Thymus (tissue), 11 donors: ENCODE data around the gene TRERF1. TPM values are rescaled to one million over a fixed set of nuclear protein-coding genes. Genes with fewer than 3 reads are reported as not detected.

Experiments used
- DNase-seq, 9 donors: peaks; one replicate each; pipeline ENCODE4 v3.0.0-alpha.2; 2013; ENCODE audit warnings: low spot score in 9 of 9, low read depth in 6 of 9, missing footprints in 1 of 9
- H3K27ac ChIP-seq, 2 donors: one replicate each; pipeline ENCODE4 v1.5.1; 2013; ENCODE audit warnings: control low read depth in 1 of 2, low read depth in 1 of 2, low read length in 1 of 2, mild to moderate bottlenecking in 1 of 2, moderate library complexity in 1 of 2
- H3K27me3 ChIP-seq, 2 donors: one replicate each; pipeline ENCODE4 v1.5.1; 2013; ENCODE audit warnings: low read length in 1 of 2; ENCODE audit not compliant: control insufficient read depth in 2 of 2, insufficient read depth in 1 of 2
- H3K36me3 ChIP-seq, 2 donors: one replicate each; pipeline ENCODE4 v1.5.1; 2013; ENCODE audit warnings: low read length in 1 of 2, mild to moderate bottlenecking in 1 of 2, moderate library complexity in 1 of 2; ENCODE audit not compliant: control insufficient read depth in 2 of 2, insufficient read depth in 2 of 2
- H3K4me1 ChIP-seq, 2 donors: one replicate each; pipeline ENCODE4 v1.5.1; 2013; ENCODE audit warnings: low read length in 2 of 2; ENCODE audit not compliant: control insufficient read depth in 2 of 2, insufficient read depth in 2 of 2
- H3K4me3 ChIP-seq, 2 donors: one replicate each; pipeline ENCODE4 v1.5.1; 2013; ENCODE audit warnings: low read length in 2 of 2, control low read depth in 1 of 2, mild to moderate bottlenecking in 1 of 2
- H3K9me3 ChIP-seq, 2 donors: one replicate each; pipeline ENCODE4 v1.5.1; 2013; ENCODE audit warnings: low read length in 1 of 2, mild to moderate bottlenecking in 1 of 2; ENCODE audit not compliant: control insufficient read depth in 2 of 2, insufficient read depth in 1 of 2
- WGBS: extraction: QIAGEN DNeasy Blood & Tissue Kit; methylation state at CpG from one replicate; pipeline ENCODE4 v1.1.7; 2013; 5-methylcytosine and 5-hydroxymethylcytosine counted together
- polyA plus RNA-seq: library from polyadenylated mRNA; stranded (reverse); fragments of 200-250 nt; gene quantifications from one replicate; pipeline ENCODE4 v1.2.3, GENCODE V29; 2013
- total RNA-seq: library from RNA; stranded (reverse); fragments of 120-200 nt; gene quantifications from one replicate; pipeline ENCODE4 v1.2.4, GENCODE V29; 2013
- donor health status: healthy.

TRERF1 gene
- total and polyA plus RNA-seq, 2 donors = 5.4 to 8.9 TPM

- Histone ChIP-seq H3K27me3 (no peaks in the 10 kb centered on the region), H3K36me3 (peaks cover 40 to 44% of the 10 kb centered on the region in 2 donors), H3K4me1 (peaks cover 0 to 5% of the 10 kb centered on the region in 2 donors), H3K27ac (no peak overlapping the region), H3K4me3 (no peak overlapping the region), H3K9me3 (no peaks in the 10 kb centered on the region)
- DNase-seq = no peak
- 96% methylated on average over 10 of the region's 10 CpGs for WGBS
These were observed 201.3 kb downstream of the TRERF1 start for GRCh38 chr6:42250274-42250931.

DNA sequence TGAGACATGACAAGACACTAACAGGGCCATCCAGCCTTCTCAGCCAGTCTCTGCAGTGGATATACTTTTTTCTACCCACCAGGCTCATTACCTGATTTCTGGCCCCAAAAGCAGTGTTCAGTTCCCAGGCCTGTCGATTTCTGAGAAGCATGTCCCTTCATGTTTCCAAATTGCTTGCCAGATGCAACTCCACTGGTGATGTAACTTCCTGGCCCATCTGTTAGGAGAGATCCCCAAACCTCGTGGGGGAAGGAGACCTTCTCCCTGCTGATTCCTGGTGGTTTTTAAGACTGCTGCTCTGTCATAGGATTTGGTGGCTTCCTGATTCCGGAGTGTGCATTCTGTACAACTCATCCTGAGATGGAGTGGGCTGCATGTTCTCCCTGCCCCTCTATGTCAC, 202.4 kb downstream of the TRERF1 start:
- H3K36me3 ChIP-seq = peaks cover 32 to 40% of the 10 kb centered on the region in 2 donors
- no peaks in the 10 kb centered on the region for H3K9me3 ChIP-seq
- H3K4me3 ChIP-seq = no peak overlapping the region
- H3K27ac ChIP-seq = no peak overlapping the region
- WGBS = 90% methylated on average over 3 of the region's 3 CpGs
- DNase-seq = no peak
- H3K27me3 ChIP-seq = no peaks in the 10 kb centered on the region
- H3K4me1 ChIP-seq = peaks cover 0 to 5% of the 10 kb centered on the region in 2 donors

- 98% methylated on average over 11 of the region's 11 CpGs for WGBS
- H3K4me3 ChIP-seq = no peak overlapping the region
- H3K27ac ChIP-seq = no peak overlapping the region
- DNase-seq = no peak
- no peaks in the 10 kb centered on the region for H3K9me3 ChIP-seq
- H3K27me3 ChIP-seq = no peaks in the 10 kb centered on the region
- H3K4me1 ChIP-seq = no peaks in the 10 kb centered on the region
- H3K36me3 ChIP-seq = peaks cover 37 to 48% of the 10 kb centered on the region in 2 donors
These were observed 208.7 kb downstream of the TRERF1 start for GRCh38 chr6:42243046-42243445.

DNA sequence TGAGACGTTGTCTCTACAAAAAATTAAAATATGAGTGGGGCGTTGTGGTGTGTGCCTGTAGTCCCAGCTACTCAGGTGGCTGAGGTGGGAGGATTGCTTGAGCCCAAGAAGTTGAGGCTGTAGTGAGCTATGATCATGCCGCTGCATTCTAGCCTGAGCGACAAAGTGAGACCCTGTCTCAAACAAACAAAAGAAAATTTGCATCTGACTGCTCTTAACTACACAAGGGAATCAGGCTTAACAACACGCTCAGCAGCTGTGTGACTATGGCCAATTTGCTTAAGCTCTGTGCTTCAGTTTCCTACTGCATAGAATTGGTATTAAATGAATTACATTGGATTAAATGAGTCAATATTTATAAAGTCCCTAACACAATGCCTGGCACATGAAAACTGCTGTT, 209.8 kb downstream of the TRERF1 start:
- Histone ChIP-seq H3K4me3 (no peak overlapping the region), H3K4me1 (no peaks in the 10 kb centered on the region), H3K27me3 (no peaks in the 10 kb centered on the region), H3K9me3 (no peaks in the 10 kb centered on the region), H3K36me3 (peaks cover 40 to 50% of the 10 kb centered on the region in 2 donors), H3K27ac (no peak overlapping the region)
- DNase-seq = no peak
- WGBS = 97% methylated on average over 5 of the region's 5 CpGs

DNA sequence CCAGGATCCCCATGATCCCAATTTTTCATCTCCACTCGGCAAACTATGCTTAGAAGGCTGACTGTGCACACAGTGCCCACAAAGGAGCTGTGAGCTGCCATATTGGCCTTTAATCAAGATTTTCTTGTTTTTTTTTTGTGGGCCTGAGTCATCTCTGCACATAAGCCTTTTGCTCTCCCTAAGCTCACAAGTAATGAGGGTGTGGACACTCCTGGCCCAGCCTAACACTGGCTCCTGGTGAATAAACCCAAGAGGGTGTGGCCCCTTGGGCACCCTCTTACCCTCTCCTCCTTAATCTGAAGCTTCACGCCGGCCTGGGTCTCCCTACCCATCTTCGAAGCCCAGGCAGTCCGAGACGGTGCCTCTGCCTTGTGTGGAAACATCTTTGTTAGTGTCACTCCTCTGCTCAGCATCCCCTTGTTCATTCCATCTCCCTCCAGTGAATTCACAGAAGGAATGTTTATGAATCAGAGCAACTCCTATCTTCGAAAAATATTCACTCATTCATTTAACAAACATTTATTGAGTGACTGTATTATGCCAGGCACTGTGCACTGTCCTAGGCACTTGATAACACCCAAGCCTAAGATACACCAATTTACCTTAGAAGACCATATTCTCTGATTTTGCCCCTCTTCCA, 211.9 kb downstream of the TRERF1 start:
- Histone ChIP-seq H3K4me1 (no peaks in the 10 kb centered on the region), H3K9me3 (no peaks in the 10 kb centered on the region), H3K36me3 (peaks cover 48 to 52% of the 10 kb centered on the region in 2 donors), H3K27me3 (no peaks in the 10 kb centered on the region), H3K4me3 (no peak overlapping the region), H3K27ac (no peak overlapping the region)
- 96% methylated on average over 7 of the region's 7 CpGs for WGBS
- DNase-seq = no peak

- Histone ChIP-seq H3K4me3 (no peak overlapping the region), H3K27ac (peak overlapping the region in 1 of 2 donors; percentile 33), H3K27me3 (no peaks in the 10 kb centered on the region), H3K36me3 (peaks cover 48 to 49% of the 10 kb centered on the region in 2 donors), H3K9me3 (no peaks in the 10 kb centered on the region), H3K4me1 (no peaks in the 10 kb centered on the region)
- no peak for DNase-seq
- 98% methylated on average over 5 of the region's 5 CpGs for WGBS
These were observed 212.4 kb downstream of the TRERF1 start for GRCh38 chr6:42239333-42239732.

- Histone ChIP-seq H3K4me1 (no peaks in the 10 kb centered on the region), H3K36me3 (peaks cover 43 to 49% of the 10 kb centered on the region in 2 donors), H3K4me3 (no peak overlapping the region), H3K27me3 (no peaks in the 10 kb centered on the region), H3K9me3 (no peaks in the 10 kb centered on the region), H3K27ac (no peak overlapping the region)
- WGBS = 98% methylated on average over 1 of the region's 1 CpG
- DNase-seq = no peak
These were observed 213.9 kb downstream of the TRERF1 start for GRCh38 chr6:42237857-42238256.

DNA sequence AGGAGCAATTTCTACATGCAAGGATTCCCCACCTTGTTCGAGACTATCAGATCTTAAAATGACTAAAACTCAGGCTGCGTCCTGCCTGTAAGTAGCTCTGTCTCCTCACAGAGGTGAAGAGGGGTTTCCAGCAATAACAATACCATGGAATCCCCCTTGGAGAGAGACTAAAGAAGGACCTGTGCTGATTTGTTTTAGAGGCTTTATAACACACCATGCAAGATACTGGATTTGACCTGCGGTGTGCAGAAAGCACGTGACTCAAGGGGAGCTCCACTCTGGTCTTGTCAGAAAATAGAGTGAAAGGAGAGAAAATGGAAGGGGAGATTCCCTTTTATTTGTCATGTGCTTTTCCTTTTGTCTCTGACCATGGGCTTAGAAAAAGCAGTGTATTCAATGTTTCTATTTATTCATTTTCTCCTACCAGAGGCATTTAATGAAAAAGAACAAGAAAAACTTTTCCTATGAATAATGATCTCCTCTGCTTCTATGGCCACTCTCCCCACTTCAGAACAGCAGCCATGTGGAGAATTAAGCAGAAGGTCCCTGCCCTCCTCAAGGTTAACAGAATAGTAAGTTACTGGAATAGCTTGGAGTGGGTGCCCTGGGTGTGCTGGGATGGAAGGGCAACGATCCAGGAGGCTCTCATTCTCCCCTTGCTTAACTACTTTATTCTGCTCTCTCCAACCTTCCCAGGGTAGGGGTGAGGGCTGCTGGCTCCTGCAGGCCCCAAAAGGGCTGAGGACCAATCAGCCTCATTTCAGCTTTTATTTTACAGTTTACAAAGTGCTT, 214.8 kb downstream of the TRERF1 start:
- Histone ChIP-seq H3K27ac (no peak overlapping the region), H3K36me3 (peaks cover 42 to 49% of the 10 kb centered on the region in 2 donors), H3K4me3 (no peak overlapping the region), H3K9me3 (no peaks in the 10 kb centered on the region), H3K27me3 (no peaks in the 10 kb centered on the region), H3K4me1 (no peaks in the 10 kb centered on the region)
- DNase-seq = no peak
- 88% methylated on average over 5 of the region's 5 CpGs for WGBS

DNA sequence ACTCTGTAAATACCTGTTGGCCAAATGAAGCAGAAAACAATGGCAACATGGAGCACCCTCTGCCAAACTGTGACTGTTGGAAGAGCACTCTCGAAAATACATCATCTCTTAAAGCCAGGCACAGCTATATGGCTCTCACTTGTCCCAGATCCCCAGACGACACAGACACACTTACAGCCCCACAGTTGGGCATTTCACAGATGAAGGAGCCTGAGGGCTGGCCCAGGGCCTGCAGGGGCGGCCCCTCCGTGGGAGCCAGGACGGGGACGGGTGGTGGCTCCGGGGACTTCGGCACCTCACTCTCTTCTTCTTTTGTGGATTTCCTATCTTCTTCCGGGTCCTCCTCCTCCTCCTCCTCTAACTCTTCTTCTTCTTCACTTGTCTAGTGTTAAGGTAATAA, 215.7 kb downstream of the TRERF1 start:
- Histone ChIP-seq H3K4me1 (no peaks in the 10 kb centered on the region), H3K36me3 (peaks cover 41 to 50% of the 10 kb centered on the region in 2 donors), H3K27me3 (no peaks in the 10 kb centered on the region), H3K9me3 (no peaks in the 10 kb centered on the region), H3K4me3 (no peak overlapping the region), H3K27ac (no peak overlapping the region)
- 94% methylated on average over 9 of the region's 9 CpGs for WGBS
- DNase-seq = no peak
